Stimulated activated CD8-positive, alpha-beta memory T cell treated with anti-CD3 and anti-CD28 coated beads, Interleukin-12 subunit alpha, Interleukin-12 subunit beta, amount 100 ng/mL, for 1 hour (primary cell): Measurements from ENCODE around the gene SF3B4.
"Not testable (repeated sequence)": the region's sequence is repeated elsewhere in the genome, so short reads cannot be mapped to it uniquely, and the experiment has no call there.

Experiments
- DNase-seq: peaks from one replicate; pipeline ENCODE4 v3.0.0-alpha.2; 2020; ENCODE audit warnings: low read depth

SF3B4 gene, protein sequence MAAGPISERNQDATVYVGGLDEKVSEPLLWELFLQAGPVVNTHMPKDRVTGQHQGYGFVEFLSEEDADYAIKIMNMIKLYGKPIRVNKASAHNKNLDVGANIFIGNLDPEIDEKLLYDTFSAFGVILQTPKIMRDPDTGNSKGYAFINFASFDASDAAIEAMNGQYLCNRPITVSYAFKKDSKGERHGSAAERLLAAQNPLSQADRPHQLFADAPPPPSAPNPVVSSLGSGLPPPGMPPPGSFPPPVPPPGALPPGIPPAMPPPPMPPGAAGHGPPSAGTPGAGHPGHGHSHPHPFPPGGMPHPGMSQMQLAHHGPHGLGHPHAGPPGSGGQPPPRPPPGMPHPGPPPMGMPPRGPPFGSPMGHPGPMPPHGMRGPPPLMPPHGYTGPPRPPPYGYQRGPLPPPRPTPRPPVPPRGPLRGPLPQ

GRCh38 chr1:149927563-149928400, at the start of gene SF3B4:
Gene SF3B4 (minus strand): TSS chr1:149927803. CDS start chr1:149927759, 44 bp downstream.
- peak; percentile 93 for DNase-seq

DNA sequence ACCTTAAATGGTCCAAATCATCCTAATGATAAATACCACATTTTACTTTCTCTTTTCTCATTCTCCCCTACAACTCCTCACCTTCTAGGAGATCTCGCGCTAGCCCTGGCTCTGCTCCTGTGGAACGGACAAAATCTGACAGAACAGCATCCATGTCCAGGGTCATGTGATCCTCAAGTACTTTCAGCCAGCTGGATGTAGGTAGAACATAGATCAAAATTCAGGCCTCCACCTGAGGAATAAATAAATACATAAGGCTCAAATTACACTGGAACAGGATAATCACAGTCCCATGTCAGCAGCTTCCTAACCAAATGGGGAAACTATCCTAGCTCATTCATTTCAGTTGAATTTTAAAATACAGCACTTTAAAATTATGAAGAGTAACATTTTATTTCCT, 49.7 kb upstream of the SF3B4 start:
- DNase-seq = no peak

- DNase-seq = no peak
Measured at GRCh38 chr1:149972547-149972946, 44.9 kb upstream of the SF3B4 start.

DNA sequence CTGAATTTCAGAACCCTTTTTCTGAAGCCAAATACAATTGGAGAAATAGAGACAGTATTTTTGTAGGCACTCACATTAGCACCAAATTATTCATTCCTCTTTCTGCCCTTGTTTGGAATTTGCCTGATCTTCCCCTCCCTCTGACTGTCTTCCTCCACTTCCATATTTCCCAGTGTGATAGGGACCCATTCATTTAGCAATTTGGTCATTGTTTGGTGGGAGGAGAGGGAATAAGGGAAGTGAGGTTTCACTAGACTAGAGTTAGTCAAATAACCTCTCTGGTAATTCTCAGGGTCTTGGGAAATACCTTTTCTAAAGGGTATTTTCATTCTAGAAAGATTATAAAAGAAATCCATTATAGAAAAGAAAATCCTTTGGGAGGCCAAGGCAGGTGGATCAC, 40.0 kb upstream of the SF3B4 start:
- DNase-seq = no peak

DNA sequence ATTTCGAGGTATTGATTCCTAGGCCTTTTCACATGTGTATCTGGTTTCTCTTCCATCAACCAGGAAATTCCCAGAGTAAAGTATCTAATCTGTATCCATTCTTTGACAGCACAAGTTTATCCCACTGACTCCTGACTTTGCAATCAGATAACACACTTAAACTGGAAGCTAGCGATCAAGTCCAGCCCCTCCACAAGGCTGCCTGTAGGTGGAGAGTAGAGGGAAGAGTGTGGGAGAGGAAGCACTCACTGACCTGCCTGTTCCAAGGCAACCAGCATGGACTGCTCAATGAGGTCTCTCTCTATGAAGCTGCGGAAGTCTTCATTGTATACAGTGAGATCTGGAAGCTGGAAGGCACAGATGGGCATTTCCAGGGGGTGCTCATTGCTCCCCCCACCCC, 39.4 kb upstream of the SF3B4 start:
- DNase-seq = no peak

- DNase-seq = no peak
Measured at GRCh38 chr1:149966405-149966804, 38.8 kb upstream of the SF3B4 start.

- DNase-seq = no peak
Measured at GRCh38 chr1:149965440-149965839, 37.8 kb upstream of the SF3B4 start.

DNA sequence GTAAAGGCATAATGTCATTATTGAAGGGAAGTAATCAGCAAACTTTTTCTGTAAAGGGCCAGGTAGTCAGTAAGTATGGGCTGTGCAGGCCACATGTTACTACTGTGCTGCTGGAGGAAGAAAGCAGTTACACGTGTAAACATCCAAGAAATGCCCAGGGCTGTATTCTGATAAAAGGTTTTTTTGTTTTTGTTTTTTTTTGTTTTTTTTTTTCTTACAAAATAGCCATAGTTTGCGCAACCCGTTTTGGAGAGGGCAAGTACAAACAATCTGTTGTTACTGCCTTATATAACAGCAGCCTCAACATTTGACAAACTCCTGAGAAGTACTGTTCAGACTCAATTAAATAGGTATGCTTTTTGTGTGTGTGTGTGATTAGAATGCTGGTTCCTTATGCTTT, 35.8 kb upstream of the SF3B4 start:
- no peak for DNase-seq

DNA sequence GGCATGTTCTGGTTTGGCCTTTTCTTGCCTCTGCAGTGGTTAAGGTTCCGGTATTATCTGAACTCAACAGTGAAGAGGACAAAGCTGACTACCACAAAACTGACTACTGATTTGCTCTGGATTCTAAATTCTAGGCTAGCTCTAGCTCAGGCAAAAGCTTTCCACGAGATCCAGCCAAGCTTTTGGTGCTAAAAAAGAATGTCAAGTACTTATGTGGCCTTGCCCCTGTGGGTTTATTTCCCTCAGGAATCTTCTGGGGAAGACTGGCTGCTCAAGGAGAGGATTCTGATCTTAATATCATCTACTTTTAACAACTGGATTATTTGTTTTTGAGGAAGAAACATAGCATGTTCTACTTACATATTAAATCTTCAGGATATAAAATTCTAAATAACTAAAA, 35.1 kb upstream of the SF3B4 start:
- no peak for DNase-seq

DNA sequence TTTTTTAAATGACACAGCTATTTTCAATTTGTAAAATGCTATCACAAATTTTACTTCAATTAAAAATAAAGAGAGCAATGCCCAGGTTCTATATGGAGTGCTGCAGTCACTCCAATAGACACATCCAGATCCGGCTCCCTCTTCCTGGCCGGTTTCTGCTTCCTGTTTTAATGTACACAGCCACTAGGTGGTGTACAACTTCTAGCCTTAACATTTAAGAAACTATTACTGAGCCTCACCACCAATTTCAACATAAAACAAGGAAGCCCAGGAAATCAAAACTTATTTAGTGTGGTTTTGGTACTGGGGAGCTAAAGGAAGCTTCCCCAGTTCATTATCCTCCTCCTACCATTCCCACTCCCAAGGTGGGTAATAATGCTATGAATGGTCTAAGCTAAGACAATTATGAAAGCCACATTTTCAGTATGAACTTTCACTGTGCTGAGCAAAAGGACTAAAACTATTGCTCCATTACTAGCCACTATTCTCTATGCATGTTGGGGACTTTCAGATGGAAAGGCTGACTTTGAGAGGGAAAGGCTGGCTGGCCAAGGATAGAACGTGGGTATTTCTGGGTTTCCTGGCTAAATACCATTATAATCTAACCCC, 34.5 kb upstream of the SF3B4 start:
- DNase-seq = peak; percentile 22

DNA sequence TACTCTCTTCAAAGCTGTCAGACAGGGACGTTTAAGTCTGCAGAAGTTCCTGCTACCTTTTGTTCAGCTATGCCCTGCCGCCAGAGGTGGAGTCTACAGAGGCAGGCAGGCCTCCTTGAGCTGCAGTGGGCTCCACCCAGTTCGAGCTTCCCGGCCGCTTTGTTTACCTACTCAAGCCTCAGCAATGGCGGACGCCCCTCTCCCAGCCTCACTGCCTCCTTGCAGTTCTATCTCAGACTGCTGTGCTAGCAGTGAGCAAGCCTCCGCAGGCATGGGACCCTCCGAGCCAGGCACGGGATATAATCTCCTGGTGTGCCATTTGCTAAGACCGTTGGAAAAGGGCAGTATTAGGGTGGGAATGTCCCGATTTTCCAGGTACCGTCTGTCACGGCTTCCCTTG, 29.9 kb upstream of the SF3B4 start:
- not testable (repeated sequence) for DNase-seq

- no peak for DNase-seq
Measured at GRCh38 chr1:149949911-149950310, 22.3 kb upstream of the SF3B4 start.

- DNase-seq = no peak
Measured at GRCh38 chr1:149945206-149945605, 17.6 kb upstream of the SF3B4 start.

- DNase-seq = no peak
Measured at GRCh38 chr1:149942885-149943284, 15.3 kb upstream of the SF3B4 start.

DNA sequence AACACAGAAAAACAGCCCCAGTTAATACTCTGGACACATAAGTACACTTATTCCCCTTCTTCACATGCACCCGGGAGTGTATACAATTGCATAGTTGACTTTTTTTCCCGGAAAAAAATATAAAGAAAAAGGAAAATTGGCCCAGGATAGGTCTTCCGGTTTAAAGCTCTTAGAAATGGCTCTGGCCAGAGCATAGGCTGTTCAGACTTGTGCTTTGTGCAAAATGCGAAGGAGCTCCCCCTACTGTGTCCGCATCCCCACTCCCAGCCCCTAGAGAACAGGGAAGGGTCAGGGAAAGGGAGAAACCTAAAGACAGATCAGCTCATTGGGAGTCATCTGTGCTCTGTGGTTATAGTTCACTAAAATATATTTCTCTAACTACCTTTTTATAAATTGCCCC, 14.6 kb upstream of the SF3B4 start:
- no peak for DNase-seq

- DNase-seq = no peak
Measured at GRCh38 chr1:149940427-149940826, 12.8 kb upstream of the SF3B4 start.

- DNase-seq = not testable (repeated sequence)
Measured at GRCh38 chr1:149938668-149939003, 11.0 kb upstream of the SF3B4 start.

- no peak for DNase-seq
Measured at GRCh38 chr1:149937759-149938158, 10.2 kb upstream of the SF3B4 start.

- DNase-seq = no peak
Measured at GRCh38 chr1:149936992-149937705, 9.5 kb upstream of the SF3B4 start.

- DNase-seq = no peak
Measured at GRCh38 chr1:149936170-149936991, 8.8 kb upstream of the SF3B4 start, which contains the start of gene MTMR11. Gene MTMR11 (minus strand): TSS chr1:149936879. CDS start chr1:149936647, 232 bp downstream.

GRCh38 chr1:149934356-149934755, 6.8 kb upstream of the SF3B4 start:
- no peak for DNase-seq
